Caki2 (cell line): ENCODE results near the gene CELF5. TPM values are rescaled to one million over a fixed set of nuclear protein-coding genes. Genes with fewer than 3 reads are reported as not detected.
A peak's percentile ranks its signal among the peaks of the same experiment; 100 is the strongest.
"Not testable (repeated sequence)": the region's sequence is repeated elsewhere in the genome, so short reads cannot be mapped to it uniquely, and the experiment has no call there.

ENCODE experiments used
- DNase-seq: peaks from one replicate; pipeline ENCODE4 v3.0.0-alpha.2; 2015; ENCODE audit warnings: low read depth
- in situ Hi-C: cut with HindIII; loops from 2 replicates; pipeline ENCODE4 v1.10.0; 2016; ENCODE audit warnings: low sequenced_read_pairs, low pct_unique_long_range_greater_than_20kb, mixed read lengths
- total RNA-seq: library from RNA; depleted of rRNA; stranded (reverse); fragments of >200 nt; shearing (Covaris generic); gene quantifications from 2 replicates; pipeline ENCODE4 v1.2.3, GENCODE V29; 2014; ENCODE audit warnings: low replicate concordance

CELF5 gene
- total RNA-seq, 1 experiment from 2014 or later, result 0.47 TPM

DNA sequence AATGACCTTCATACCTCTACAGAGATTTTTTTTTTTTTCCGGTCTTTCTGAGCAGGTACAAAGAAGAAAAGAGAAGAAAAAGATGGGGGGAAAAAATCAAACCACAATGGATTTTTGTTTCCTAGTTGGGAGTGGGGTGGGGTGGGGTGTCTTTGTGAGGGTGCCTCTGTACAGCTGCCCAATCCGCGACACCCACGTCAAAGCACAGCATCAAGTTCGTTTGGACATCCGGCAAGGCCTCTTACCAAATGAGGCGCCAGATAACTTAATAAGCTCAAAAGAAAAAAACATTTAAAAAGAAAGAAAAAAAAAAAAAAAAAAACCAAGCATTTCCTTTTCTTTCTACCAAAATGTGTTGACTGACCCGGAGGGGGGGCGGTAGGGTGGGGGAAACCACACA is 71.6 kb downstream of the CELF5 start:
- in situ Hi-C loops, result no loop called here
- DNase-seq, result no peak

DNA sequence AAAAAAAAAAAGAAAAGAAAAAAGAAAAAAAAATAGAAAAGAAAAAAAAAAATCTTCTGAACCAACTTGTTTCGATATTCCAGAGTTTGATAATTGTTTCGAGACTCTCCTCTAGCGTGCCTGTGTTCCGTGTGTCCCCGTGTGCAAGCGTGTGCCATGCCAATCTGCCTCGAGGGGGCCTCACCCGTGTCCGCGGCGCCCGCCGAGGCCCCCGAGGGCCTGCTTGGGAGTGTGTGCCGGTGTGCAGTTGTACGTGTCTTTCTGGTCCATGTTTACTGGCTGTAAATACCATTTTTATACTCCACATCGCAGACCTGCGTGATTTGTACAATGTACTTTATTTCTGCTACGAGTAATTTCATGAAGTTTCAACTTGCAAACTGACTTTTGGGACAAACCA is 72.0 kb downstream of the CELF5 start:
- DNase-seq, result no peak
- in situ Hi-C loops, result no loop called here

DNA sequence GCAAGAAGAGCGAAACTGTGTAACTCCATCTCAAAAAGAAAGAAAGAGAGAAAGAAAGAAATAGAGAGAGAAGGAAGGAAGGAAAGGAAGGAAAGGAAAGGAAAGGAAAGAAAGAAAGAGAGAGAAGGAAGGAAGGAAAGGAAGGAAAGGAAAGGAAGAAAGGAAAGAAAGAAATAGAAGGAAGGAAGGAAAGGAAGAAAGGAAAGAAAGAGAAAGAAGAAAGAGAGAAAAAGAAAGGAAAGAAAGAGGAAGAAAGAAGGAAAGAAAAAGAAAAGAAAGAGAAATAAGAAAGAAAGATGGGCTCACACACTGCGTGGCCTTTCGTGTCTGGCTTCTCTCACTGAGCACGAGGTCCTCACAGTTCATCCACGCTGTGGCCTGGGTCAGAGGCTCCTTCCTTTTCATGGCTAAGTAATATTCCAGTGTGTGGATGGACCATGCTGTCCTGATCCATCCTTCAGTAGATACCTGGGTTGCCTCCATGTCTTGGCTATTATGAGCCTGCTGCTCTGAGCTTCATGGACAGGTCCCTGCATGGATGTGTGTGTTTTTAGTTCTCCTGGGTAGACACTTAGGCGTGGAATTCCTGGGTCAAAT is 74.5 kb downstream of the CELF5 start:
- no peak for DNase-seq
- in situ Hi-C loops, result no loop called here

- DNase-seq, in situ Hi-C loops: not testable (repeated sequence)
Measured at GRCh38 chr19:3300566-3300965, 76.1 kb downstream of the CELF5 start.

DNA sequence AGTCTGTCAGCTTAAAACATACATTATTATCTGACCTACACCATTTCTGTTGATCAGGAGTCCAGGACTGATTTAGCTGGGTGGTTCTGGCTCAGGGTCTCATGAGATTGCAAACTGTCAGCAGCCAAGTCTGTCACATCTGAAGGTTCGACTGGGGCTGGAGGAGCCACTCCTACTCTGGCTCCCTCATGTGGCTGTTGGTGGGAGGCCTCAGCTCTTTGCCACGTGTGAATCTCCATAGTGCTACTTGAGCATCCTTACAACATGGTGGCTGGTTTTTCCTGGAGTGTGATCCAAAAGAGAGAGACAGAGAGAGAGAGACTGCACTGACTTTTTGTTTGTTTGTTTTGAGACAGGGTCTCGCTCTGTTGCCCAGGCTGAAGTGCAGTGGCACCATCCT is 78.3 kb downstream of the CELF5 start:
- in situ Hi-C loops, result no loop called here
- DNase-seq, result no peak

- peak; percentile 49 for DNase-seq
- in situ Hi-C loops, result no loop called here
Measured at GRCh38 chr19:3304871-3305423, 80.5 kb downstream of the CELF5 start.

DNA sequence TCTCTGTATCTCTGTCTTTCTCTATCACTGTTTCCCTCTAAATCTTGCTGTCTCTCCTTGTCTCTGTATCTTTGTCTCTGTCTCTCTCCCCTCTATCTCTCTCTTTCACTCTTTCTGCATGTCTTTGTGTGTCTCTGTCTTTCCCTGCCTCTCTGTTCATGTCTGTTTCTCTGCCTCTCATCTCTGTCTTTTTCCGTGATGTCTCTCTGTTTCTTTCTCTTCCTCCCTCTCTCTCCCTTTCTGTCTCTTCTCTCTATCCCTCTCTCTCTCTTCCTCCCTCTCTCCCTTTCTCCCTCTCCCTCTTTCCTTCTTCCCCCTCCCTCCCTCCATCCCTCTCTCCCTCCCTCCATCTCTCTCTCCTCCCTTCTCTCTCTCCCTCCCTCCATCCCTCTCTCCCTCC is 85.3 kb downstream of the CELF5 start:
- in situ Hi-C loops, result no loop called here

DNA sequence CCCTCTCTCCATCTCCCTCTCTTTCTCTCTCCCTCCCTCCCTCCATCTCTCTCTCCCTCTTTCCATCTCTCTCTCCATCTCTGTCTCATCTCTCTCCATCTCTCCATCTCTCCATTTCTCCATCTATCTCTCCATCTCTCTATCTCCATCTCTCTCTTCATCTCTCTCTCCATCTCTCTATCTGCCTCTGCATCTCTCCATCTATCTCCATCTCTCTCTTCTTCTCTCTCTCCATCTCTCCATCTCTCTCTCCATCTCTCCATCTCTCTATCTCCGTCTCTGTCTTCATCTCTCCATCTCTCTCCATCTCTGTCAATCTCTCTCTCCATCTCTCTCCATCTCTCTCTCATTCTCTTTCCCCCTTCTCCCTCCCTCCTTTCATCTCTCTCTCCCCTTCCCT is 85.8 kb downstream of the CELF5 start:
- in situ Hi-C loops, result no loop called here
- DNase-seq, result no peak

More for the DNA sequence above, 85.3 kb downstream of the CELF5 start:
- no peak for DNase-seq

DNA sequence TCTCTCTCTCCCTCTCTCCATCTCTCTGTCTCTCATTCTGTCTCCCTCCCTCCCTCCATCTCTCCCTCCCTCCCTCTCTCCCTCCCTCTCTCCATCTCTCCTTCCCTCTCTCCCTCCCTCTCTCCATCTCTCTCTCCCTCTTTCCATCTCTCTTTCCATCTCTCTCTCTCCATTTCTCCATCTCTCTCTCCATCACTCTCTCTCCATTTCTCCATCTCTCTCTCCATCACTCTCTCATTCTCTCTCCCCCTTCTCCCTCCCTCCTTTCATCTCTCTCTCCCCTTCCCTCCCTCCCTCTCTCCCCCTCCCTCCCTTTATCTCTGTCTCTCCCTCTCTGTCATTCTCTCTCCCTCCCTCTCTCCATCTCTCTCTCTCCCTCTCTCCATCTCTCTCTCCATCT is 86.2 kb downstream of the CELF5 start:
- DNase-seq, result no peak
- in situ Hi-C loops, result no loop called here

DNA sequence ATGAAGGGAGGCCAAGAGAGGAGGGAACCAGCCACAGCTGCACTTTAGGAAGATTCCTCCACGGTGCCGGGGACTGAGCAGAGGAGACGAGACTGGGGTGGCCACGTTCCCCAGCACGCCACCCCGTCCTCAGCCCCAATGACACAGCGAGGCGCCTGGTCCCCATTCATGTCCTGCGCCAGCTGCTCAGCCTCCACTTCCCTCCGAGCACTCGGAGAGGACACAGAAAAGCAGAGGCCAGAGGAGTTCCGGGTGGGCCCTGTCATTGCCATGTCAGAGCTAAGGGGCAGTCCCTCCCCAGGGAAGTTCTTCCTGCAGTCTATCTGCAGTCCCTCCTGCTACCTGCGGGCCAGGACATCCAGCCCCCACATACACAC is 88.7 kb downstream of the CELF5 start:
- no peak for DNase-seq
- in situ Hi-C loops, result no loop called here

- DNase-seq, result no peak
- in situ Hi-C loops, result no loop called here
Measured at GRCh38 chr19:3314962-3315675, 90.7 kb downstream of the CELF5 start.

GRCh38 chr19:3315676-3315973 is 91.2 kb downstream of the CELF5 start:
- DNase-seq, result no peak
- in situ Hi-C loops, result no loop called here

DNA sequence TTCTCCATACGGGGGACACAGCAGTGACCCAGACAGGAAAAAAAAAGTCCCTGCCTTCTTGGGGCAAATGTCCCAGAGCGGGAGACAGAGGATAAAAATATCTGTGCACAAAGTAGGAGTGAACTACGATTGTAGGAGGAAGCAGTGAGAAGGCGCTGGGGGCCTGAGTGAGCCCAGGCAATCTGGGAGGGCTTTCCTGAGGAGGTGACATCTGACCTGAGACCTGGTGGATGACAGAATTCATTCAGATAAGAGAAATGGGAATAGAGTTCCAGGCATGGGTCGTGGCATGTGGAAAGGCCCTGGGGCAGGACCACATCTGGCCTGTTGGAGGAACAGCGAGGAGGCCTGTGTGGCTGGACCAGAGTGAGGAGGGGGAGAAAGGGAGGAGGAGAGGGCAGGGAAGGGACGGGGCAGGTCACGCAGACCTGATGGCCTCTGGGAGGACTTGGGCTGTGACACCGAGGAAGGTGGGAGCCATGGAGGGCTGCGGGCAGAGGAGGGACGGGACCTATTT is 91.7 kb downstream of the CELF5 start:
- in situ Hi-C loops, result no loop called here
- DNase-seq, result no peak

DNA sequence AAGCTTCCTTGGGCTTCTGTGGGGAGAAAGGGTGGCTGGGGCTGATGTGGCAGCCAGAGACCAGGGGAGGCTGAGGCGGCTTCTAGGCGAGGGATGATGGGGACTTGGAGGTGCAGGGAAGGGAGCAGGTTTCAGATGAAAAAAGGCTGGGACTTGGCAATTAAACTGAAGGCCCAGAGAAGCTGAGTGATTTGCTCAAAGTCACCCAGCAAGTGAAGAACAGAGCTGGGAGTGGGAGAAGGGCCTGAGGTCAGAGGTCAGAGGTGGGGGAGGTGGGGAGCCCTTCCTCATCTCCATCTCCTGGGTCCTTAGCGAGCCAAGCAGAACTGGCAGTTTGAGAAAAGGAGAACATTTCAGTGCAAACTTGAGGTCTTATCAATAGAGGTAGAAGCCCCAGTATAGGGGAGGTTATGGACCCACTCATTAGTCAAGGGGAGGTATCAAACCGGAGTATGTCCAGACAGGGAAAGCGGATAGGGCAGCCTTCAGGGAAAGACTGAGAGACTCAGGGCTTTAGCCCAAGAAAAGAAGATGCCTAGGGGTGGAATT is 92.3 kb downstream of the CELF5 start:
- in situ Hi-C loops, result no loop called here

DNA sequence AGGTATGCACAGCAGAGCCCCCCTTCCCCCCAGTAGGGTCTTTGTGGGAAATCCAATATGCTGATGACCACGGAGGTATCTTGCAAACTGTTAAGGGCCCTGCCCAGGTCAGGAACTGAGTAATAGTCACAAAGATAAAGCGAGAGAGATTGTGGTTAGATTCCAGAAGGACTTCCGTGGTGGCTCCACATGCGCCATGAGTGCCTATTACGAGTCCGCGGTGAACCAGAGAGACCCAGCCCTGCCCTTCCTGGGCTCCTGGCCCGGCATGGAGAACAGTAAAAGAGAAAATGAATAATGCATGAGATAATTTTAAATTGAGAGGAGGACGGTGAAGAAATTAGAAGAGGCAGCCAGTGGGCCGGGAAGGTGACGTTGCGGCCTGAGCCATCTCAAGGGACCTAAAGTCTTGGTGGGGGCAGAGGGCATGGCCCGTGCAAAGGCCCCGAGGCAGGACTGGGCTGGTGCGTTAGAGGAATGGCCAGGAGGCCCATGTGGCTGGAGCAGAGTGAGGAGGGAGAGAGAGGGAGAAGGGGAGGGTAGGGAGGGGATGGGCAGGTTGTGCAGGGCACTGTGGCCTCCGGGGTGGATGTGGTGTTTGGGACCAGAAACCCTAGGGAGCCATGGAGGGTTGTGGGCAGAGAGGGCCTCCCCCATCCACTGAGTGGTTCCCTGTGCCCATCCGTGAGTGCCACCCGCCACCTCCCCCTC is 95.3 kb downstream of the CELF5 start:
- no peak for DNase-seq
- in situ Hi-C loops, result no loop called here

More for the DNA sequence above, 92.3 kb downstream of the CELF5 start:
- no peak for DNase-seq

- in situ Hi-C loops, result no loop called here
- no peak for DNase-seq
Measured at GRCh38 chr19:3320354-3320670, 95.9 kb downstream of the CELF5 start.

GRCh38 chr19:3320853-3321252 is 96.4 kb downstream of the CELF5 start:
- in situ Hi-C loops, result no loop called here
- DNase-seq, result no peak

- in situ Hi-C loops, result no loop called here
- no peak for DNase-seq
Measured at GRCh38 chr19:3321696-3322095, 97.2 kb downstream of the CELF5 start.
